GM18498 (cell line): ENCODE measurements around the gene CEMP1.
A peak's percentile ranks its signal among the peaks of the same experiment; 100 is the strongest.

Source experiments
- ATAC-seq: cut with Tn5 transposase; IDR thresholded peaks from one replicate; pipeline ENCODE4 v1.9.1; 2021; ENCODE audit warnings: mild to moderate bottlenecking, moderate library complexity; ENCODE audit not compliant: unreplicated experiment

The CEMP1 gene

GRCh38 chr16:2486645-2487516, 44.3 kb downstream of the CEMP1 start:
- peak; percentile 79 for ATAC-seq

- ATAC-seq: no peak
These were observed 45.2 kb downstream of the CEMP1 start for GRCh38 chr16:2485811-2486507.

GRCh38 chr16:2484898-2485508, 46.2 kb downstream of the CEMP1 start:
- ATAC-seq: no peak

GRCh38 chr16:2483939-2484897, 47.0 kb downstream of the CEMP1 start:
- ATAC-seq: no peak

GRCh38 chr16:2482708-2483534, 48.3 kb downstream of the CEMP1 start:
- ATAC-seq: no peak

GRCh38 chr16:2482249-2482648, 49.0 kb downstream of the CEMP1 start:
- no peak for ATAC-seq

- no peak for ATAC-seq
These were observed 49.5 kb downstream of the CEMP1 start for GRCh38 chr16:2481676-2482075.

GRCh38 chr16:2480948-2481347, 50.3 kb downstream of the CEMP1 start:
- no peak for ATAC-seq
